Measurements from ENCODE around the gene KPNA6. TPM values are rescaled to one million over a fixed set of nuclear protein-coding genes. Genes with fewer than 3 reads are reported as not detected.

Gene KPNA6
- polyA plus RNA-seq, 3 donors, result 11.0 to 26.7 (median 20.2) TPM

GRCh38 chr1:32182060-32182459 lies 74.2 kb downstream of the KPNA6 start:
- no peak overlapping the region for H3K4me3 ChIP-seq (replicated peaks in 1 of 3; ENCODE audit: low read depth in 2 of 3, low read length in 3 of 3)
- peak overlapping the region in 1 of 2 donors; percentile 55 for H3K27ac ChIP-seq (ENCODE audit: low read depth in 1 of 2, low read length in 2 of 2)
- intact Hi-C loops (cut with micrococcal nuclease), result loop anchor here in 1 of 2 donors (10.0 kb wide), 1 partner anchor 113 kb away; the partner anchor contains the start of gene HDAC1
- H3K36me3 ChIP-seq (replicated peaks in 1 of 2; ENCODE audit: control insufficient read depth in 1 of 2, insufficient read depth in 2 of 2, low read length in 2 of 2), result peaks cover 40 to 50% of the 10 kb centered on the region in 2 donors
- no peak overlapping the region for H2AFZ ChIP-seq (ENCODE audit: insufficient read depth, low read depth, low read length, poor library complexity, severe bottlenecking)
- Mint-ChIP-seq H3K4me3 (no peak overlapping the region), H3K9me3 (no peaks in the 10 kb centered on the region), H3K36me3 (peaks cover 30 to 60% of the 10 kb centered on the region in 2 donors), H3K4me1 (peaks cover 54% of the 10 kb centered on the region), H3K27ac (peak overlapping the region in 4 of 7 donors; percentile 42 to 54 (median 50)), H3K27me3 (ENCODE audit: low read depth in 3 of 3) (peaks cover 0 to 2% (median 0%) of the 10 kb centered on the region in 3 donors)
- peaks cover 39% of the 10 kb centered on the region for H4K20me1 ChIP-seq (ENCODE audit: insufficient read depth, low read length)
- H3K4me1 ChIP-seq (ENCODE audit: control insufficient read depth in 1 of 2, insufficient read depth in 2 of 2, low read length in 2 of 2), result peaks cover 35 to 41% of the 10 kb centered on the region in 2 donors
- H3K4me2 ChIP-seq (replicated peaks; ENCODE audit: extremely low read depth, low read length, poor library complexity, severe bottlenecking), result no peak overlapping the region
- no peak for DNase-seq
- no peaks in the 10 kb centered on the region for H3K9me3 ChIP-seq (replicated peaks in 1 of 2; ENCODE audit: control insufficient read depth in 1 of 2, insufficient read depth in 1 of 2, low read length in 2 of 2)
- H3K27me3 ChIP-seq (ENCODE audit: control insufficient read depth in 2 of 2, insufficient read depth in 2 of 2, low read length in 2 of 2), result no peaks in the 10 kb centered on the region
- peaks cover 61% of the 10 kb centered on the region for H3K79me2 ChIP-seq (ENCODE audit: insufficient read depth, low read length)
- no peak overlapping the region for H3K9ac ChIP-seq (ENCODE audit: insufficient read depth, low read length, poor library complexity, severe bottlenecking)
- no peak for TF ChIP-seq CTCF (IDR thresholded peaks at IDR 0.05)
- 78% methylated on average over 4 of the region's 6 CpGs for WGBS (ENCODE audit: insufficient coverage)

GRCh38 chr1:32184650-32185049 lies 76.8 kb downstream of the KPNA6 start:
- Mint-ChIP-seq H3K4me1 (peaks cover 37% of the 10 kb centered on the region), H3K27me3 (ENCODE audit: low read depth in 3 of 3) (peaks cover 0 to 2% (median 0%) of the 10 kb centered on the region in 3 donors), H3K9me3 (no peaks in the 10 kb centered on the region), H3K4me3 (no peak overlapping the region), H3K27ac (peak overlapping the region in 1 of 7 donors; percentile 58), H3K36me3 (peaks cover 55 to 85% of the 10 kb centered on the region in 2 donors)
- Histone ChIP-seq H3K4me2 (replicated peaks; ENCODE audit: extremely low read depth, low read length, poor library complexity, severe bottlenecking) (no peak overlapping the region), H3K9ac (ENCODE audit: insufficient read depth, low read length, poor library complexity, severe bottlenecking) (no peak overlapping the region), H4K20me1 (ENCODE audit: insufficient read depth, low read length) (peaks cover 50% of the 10 kb centered on the region), H3K27ac (ENCODE audit: low read depth in 1 of 2, low read length in 2 of 2) (peak overlapping the region in 1 of 2 donors; percentile 21), H3K36me3 (replicated peaks in 1 of 2; ENCODE audit: control insufficient read depth in 1 of 2, insufficient read depth in 2 of 2, low read length in 2 of 2) (peaks cover 65 to 76% of the 10 kb centered on the region in 2 donors), H2AFZ (ENCODE audit: insufficient read depth, low read depth, low read length, poor library complexity, severe bottlenecking) (no peak overlapping the region), H3K9me3 (replicated peaks in 1 of 2; ENCODE audit: control insufficient read depth in 1 of 2, insufficient read depth in 1 of 2, low read length in 2 of 2) (no peaks in the 10 kb centered on the region), H3K4me3 (replicated peaks in 1 of 3; ENCODE audit: low read depth in 2 of 3, low read length in 3 of 3) (no peak overlapping the region), H3K4me1 (ENCODE audit: control insufficient read depth in 1 of 2, insufficient read depth in 2 of 2, low read length in 2 of 2) (peaks cover 17 to 22% of the 10 kb centered on the region in 2 donors), H3K79me2 (ENCODE audit: insufficient read depth, low read length) (peaks cover 71% of the 10 kb centered on the region), H3K27me3 (ENCODE audit: control insufficient read depth in 2 of 2, insufficient read depth in 2 of 2, low read length in 2 of 2) (no peaks in the 10 kb centered on the region)
- intact Hi-C loops (cut with micrococcal nuclease), result loop anchor here in 1 of 2 donors (10.0 kb wide), 1 partner anchor 110 kb away; the partner anchor contains the start of gene HDAC1
- DNase-seq, result no peak
- no peak for TF ChIP-seq CTCF (IDR thresholded peaks at IDR 0.05)
